ENCODE data around the gene APLF. TPM values are rescaled to one million over a fixed set of nuclear protein-coding genes. Genes with fewer than 3 reads are reported as not detected.

Gene APLF
- total and polyA plus RNA-seq, 10 of the 15 experiments (the other 5 are each of a cell fraction or from before 2014, with no cell fraction given): 0.66 to 2.8 (median 1.8) TPM

- H3K79me2 ChIP-seq (ENCODE audit: control insufficient read depth, insufficient read depth, low read length): peaks cover 3% of the 10 kb centered on the region
- H3K4me2 ChIP-seq (ENCODE audit: control insufficient read depth, insufficient read depth): peak overlapping the region; percentile 90
- H3K27ac ChIP-seq (ENCODE audit: control insufficient read depth, insufficient read depth): peak overlapping the region; percentile 81
- WGBS (ENCODE audit: insufficient coverage, insufficient replicate concordance, low lambda C conversion rate, missing lambda C conversion rate): 3% methylated on average over 7 of the region's 7 CpGs
- no peak for DNase-seq (ENCODE audit: low read depth, low spot score)
- H3K4me1 ChIP-seq (ENCODE audit: control insufficient read depth, insufficient read depth, low read length): peaks cover 33% of the 10 kb centered on the region
- no peak for FAIRE-seq
- intact Hi-C loops (cut with micrococcal nuclease; ENCODE audit: unreplicated experiment): no loop called here
- peak overlapping the region; percentile 41; the same call in 1 of the 2 replicates for H3K4me3 ChIP-seq
- peak; percentile 19 for ATAC-seq
- H3K9ac ChIP-seq (ENCODE audit: control insufficient read depth, insufficient read depth, low read length): peak overlapping the region; percentile 64
- ChIA-PET SMC1A (ENCODE audit: uncharacterized antibody, unreplicated experiment) (interaction anchor here (1.0 to 9.4 kb wide), 8 partner anchors 11 to 317 kb away, joined by 5 to 259 read pairs (median 122); partner anchors contain the start of gene PLEK), CTCF (interaction anchor here (0.7 to 7.1 kb wide), 9 partner anchors 11 to 315 kb away, joined by 3 to 91 read pairs (median 27); partner anchors contain the start of gene PLEK), POLR2A (interaction anchor here (0.7 to 5.1 kb wide), 8 partner anchors 11 to 74 kb away, joined by 3 to 70 read pairs (median 12); partner anchors contain the start of genes APLF, FBXO48 and PLEK), RAD21 (ENCODE audit: unreplicated experiment) (interaction anchor here (0.9 to 7.4 kb wide), 10 partner anchors 12 to 81 kb away, joined by 3 to 211 read pairs (median 62); partner anchors contain the start of gene PLEK)
- no peaks in the 10 kb centered on the region for H3K9me3 ChIP-seq (replicated peaks; ENCODE audit: control insufficient read depth, insufficient read depth, low read length)
- H3K36me3 ChIP-seq (ENCODE audit: control insufficient read depth in 2 of 2, insufficient read depth in 2 of 2, low read length in 1 of 2): no peaks in the 10 kb centered on the region
- BruUV-seq (replicated peaks): TSS peak; percentile 99
- H4K20me1 ChIP-seq (ENCODE audit: control insufficient read depth, insufficient read depth): no peaks in the 10 kb centered on the region
- in situ Hi-C loops (cut with MboI): loop anchor here (25.0 kb wide), 1 partner anchor 2001 kb away; the partner anchor contains the start of gene MEIS1
- H2AFZ ChIP-seq (ENCODE audit: control insufficient read depth, low read depth, low read length): peak overlapping the region; percentile 80
- no peaks in the 10 kb centered on the region for H3K27me3 ChIP-seq (replicated peaks in 1 of 2; ENCODE audit: control insufficient read depth in 2 of 2, insufficient read depth in 2 of 2, low read length in 1 of 2)
- no peak for TF ChIP-seq RBBP5 (conservative IDR thresholded peaks at IDR 0.05)
- TF ChIP-seq STAT3 (IDR thresholded peaks at IDR 0.05; ENCODE audit: low read depth, low read length): no peak
- TF ChIP-seq EGR1 (IDR thresholded peaks at IDR 0.05; ENCODE audit: borderline replicate concordance in 1 of 2, low read depth in 2 of 2, low read length in 2 of 2): peak in 1 of 2 experiments; percentile 57; a peak in 1 of 3 replicates
- peak; percentile 100 for TF ChIP-seq PML (IDR thresholded peaks at IDR 0.05; ENCODE audit: low read length)
- TF ChIP-seq CEBPB (IDR thresholded peaks at IDR 0.05; ENCODE audit: borderline replicate concordance in 1 of 2, low read depth in 2 of 2, low read length in 2 of 2): no peak
- peak; percentile 42 to 43; a peak in 2 of 4 replicates for TF ChIP-seq IKZF2 (IDR thresholded peaks at IDR 0.05)
- peak; percentile 98 for TF ChIP-seq MTA3 (IDR thresholded peaks at IDR 0.05; ENCODE audit: borderline replicate concordance, low read length)
- no peak for TF ChIP-seq ASH2L (IDR thresholded peaks at IDR 0.05; ENCODE audit: borderline replicate concordance, low read depth)
- TF ChIP-seq, protein P1, sequence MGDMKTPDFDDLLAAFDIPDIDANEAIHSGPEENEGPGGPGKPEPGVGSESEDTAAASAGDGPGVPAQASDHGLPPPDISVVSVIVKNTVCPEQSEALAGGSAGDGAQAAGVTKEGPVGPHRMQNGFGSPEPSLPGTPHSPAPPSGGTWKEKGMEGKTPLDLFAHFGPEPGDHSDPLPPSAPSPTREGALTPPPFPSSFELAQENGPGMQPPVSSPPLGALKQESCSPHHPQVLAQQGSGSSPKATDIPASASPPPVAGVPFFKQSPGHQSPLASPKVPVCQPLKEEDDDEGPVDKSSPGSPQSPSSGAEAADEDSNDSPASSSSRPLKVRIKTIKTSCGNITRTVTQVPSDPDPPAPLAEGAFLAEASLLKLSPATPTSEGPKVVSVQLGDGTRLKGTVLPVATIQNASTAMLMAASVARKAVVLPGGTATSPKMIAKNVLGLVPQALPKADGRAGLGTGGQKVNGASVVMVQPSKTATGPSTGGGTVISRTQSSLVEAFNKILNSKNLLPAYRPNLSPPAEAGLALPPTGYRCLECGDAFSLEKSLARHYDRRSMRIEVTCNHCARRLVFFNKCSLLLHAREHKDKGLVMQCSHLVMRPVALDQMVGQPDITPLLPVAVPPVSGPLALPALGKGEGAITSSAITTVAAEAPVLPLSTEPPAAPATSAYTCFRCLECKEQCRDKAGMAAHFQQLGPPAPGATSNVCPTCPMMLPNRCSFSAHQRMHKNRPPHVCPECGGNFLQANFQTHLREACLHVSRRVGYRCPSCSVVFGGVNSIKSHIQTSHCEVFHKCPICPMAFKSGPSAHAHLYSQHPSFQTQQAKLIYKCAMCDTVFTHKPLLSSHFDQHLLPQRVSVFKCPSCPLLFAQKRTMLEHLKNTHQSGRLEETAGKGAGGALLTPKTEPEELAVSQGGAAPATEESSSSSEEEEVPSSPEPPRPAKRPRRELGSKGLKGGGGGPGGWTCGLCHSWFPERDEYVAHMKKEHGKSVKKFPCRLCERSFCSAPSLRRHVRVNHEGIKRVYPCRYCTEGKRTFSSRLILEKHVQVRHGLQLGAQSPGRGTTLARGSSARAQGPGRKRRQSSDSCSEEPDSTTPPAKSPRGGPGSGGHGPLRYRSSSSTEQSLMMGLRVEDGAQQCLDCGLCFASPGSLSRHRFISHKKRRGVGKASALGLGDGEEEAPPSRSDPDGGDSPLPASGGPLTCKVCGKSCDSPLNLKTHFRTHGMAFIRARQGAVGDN (IDR thresholded peaks at IDR 0.05): no peak
- peak; percentile 45; the same call in 1 of the 2 replicates for TF ChIP-seq CREB1 (IDR thresholded peaks at IDR 0.05; ENCODE audit: low read depth)
- TF ChIP-seq MYB (IDR thresholded peaks at IDR 0.05; ENCODE audit: borderline replicate concordance, low read depth, low read length): peak; percentile 41; the same call in 1 of the 2 replicates
- 0 out of 2 replicates have a peak, but pooled peaks have one; percentile 21 for TF ChIP-seq MEF2A (IDR thresholded peaks at IDR 0.05; ENCODE audit: insufficient read depth, low read depth, low read length)
- no peak for TF ChIP-seq CHD2 (IDR thresholded peaks at IDR 0.05; ENCODE audit: borderline replicate concordance, low read depth, low read length)
- TF ChIP-seq NFIC (IDR thresholded peaks at IDR 0.05; ENCODE audit: low read depth, low read length): peak; percentile 52; the same call in 1 of the 2 replicates
- TF ChIP-seq RUNX3 (IDR thresholded peaks at IDR 0.05; ENCODE audit: low read length): peak; percentile 59; the same call in 1 of the 2 replicates
- TF ChIP-seq FOS (IDR thresholded peaks at IDR 0.05; ENCODE audit: borderline replicate concordance, extremely low read depth, insufficient read length): no peak
- TF ChIP-seq NR2F1 (conservative IDR thresholded peaks at IDR 0.05): no peak
- no peak for TF ChIP-seq ZNF207 (IDR thresholded peaks at IDR 0.05; ENCODE audit: borderline replicate concordance)
These were observed 28.7 kb upstream of the APLF start for GRCh38 chr2:68438455-68439303.

Measured in GM12878 (cell line).